DMS153 treated with DMSO at 0.1 percent for 48 hours (cell line): ENCODE data around the gene S100A4.
A peak's percentile ranks its signal among the peaks of the same experiment; 100 is the strongest.

Experiments used
- DNase-seq: peaks from one replicate; lab custom pipeline; 2025; ENCODE audit not compliant: unreplicated experiment; lab: John Stamatoyannopoulos, UW

S100A4 gene

GRCh38 chr1:153509729-153510354 is 35.8 kb downstream of the S100A4 start:
- DNase-seq = no peak

- DNase-seq = no peak
These were observed 36.6 kb downstream of the S100A4 start for GRCh38 chr1:153509036-153509435.

DNA sequence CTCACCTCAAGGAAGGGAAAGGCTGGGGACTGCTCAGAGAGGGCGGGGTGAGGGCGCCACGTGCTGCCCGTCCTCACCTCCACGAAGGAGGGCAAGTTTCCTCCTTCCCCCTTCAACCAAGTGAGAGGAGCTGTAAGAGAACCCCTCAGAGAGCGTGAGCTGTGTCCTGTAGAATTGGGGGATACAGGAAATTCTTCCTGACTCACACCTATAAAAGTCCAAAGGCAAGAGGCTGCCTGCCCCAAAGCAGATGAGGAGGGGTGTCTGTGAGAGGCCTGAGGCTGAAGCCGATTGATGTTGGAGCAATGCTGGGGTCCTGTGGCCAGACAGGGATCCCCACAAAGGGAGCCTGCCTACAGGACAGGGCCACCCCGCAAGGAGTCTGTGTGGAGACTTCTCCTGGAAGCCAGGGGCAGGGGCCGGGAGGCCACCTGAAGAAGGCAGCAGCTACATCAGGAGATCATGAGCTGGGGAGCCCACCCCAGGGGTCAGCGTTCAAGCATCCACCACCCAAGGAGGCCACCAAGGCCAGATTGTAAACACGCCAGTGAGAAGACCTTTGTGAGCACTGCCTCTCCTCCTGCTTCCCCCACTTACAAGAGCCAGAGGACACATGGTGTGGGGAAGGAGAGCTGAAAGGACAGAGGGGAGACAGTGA is 37.6 kb downstream of the S100A4 start:
- DNase-seq = no peak

GRCh38 chr1:153506831-153507413 is 38.7 kb downstream of the S100A4 start:
- DNase-seq = no peak

DNA sequence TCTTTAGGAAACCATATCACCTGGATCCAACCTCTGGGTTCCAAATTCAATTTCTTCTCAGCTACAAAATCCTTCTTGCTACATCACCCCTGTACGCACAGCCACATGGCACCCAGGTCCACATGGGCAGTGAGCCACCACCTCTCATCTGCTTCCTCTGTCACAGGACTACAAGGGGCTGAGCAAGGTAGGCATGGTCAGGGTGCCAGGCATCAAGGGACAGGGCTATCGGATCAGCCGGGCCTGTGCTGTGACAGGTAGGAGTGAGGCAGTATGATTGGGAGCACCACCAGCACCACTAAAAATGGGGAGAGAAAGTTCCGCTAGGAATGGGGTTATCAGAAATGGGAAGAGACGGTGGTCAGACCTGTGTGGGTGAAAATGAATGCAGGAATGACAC is 39.2 kb downstream of the S100A4 start:
- DNase-seq = no peak

DNA sequence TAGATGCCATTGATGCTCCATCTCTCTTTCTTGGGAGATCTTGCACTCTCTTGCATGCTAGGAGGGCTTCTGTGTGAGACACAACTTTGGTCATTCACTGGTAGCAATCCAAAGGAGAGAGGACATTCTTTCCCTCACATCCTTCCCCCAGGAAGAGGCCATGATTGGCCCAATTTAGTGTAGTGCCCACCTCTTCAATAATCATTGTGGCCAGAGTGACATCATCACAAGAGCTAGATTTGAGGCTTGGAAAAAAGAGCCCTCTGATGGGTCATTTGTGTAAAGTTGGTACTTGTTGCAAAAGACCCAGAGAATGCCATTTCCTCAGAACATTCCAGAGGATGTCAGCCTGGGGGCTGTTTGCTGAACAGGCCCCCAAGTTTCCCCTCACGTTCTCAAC is 40.0 kb downstream of the S100A4 start:
- DNase-seq = no peak

- no peak for DNase-seq
These were observed 41.8 kb downstream of the S100A4 start for GRCh38 chr1:153503766-153504165.

DNA sequence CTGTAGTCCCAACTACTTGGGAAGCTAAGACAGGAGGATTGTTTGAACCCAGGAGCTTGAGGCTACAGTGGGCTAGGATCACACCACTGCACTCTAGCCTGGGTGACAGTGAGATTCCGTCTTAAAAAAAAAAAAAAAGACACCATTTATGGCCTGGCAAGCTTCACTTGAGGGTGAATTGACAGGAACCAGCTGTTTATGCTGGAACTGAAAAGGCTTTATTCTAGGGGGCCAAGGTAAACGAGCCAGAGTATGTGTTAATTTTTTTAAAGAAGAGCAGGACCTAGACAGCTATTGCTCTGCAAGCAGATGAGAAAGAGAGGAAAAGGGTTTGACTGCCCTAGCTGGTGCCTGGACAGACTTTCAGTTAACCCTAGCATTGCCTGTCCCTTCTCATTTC is 46.9 kb downstream of the S100A4 start:
- no peak for DNase-seq

GRCh38 chr1:153495536-153495935 is 50.1 kb downstream of the S100A4 start:
- no peak for DNase-seq

GRCh38 chr1:153494976-153495535 is 50.5 kb downstream of the S100A4 start:
- DNase-seq = peak; percentile 91
